ENCODE results near the gene ACTR3. TPM values are rescaled to one million over a fixed set of nuclear protein-coding genes. Genes with fewer than 3 reads are reported as not detected.

The ACTR3 gene
- total and polyA plus RNA-seq, 2 of the 8 experiments (the other 6 are each of a cell fraction or from before 2014, with no cell fraction given) = 51.7 to 184 TPM

GRCh38 chr2:113886479-113887008, 3.3 kb upstream of the ACTR3 start:
- Histone ChIP-seq H3K79me1 (ENCODE audit: low read depth, low read length) (no peaks in the 10 kb centered on the region; the same call in 1 of the 2 replicates), H3K9me3 (ENCODE audit: insufficient read depth in 2 of 2, low read depth in 1 of 2, low read length in 1 of 2) (no peaks in the 10 kb centered on the region), H3K27ac (ENCODE audit: low read depth, low read length) (no peak overlapping the region), H2BK15ac (ENCODE audit: low read length) (no peak overlapping the region), H3K56ac (replicated peaks; ENCODE audit: insufficient read length, low read depth, low read length) (no peak overlapping the region), H2BK5ac (ENCODE audit: low read depth, low read length) (no peak overlapping the region), H4K20me1 (replicated peaks in 1 of 2; ENCODE audit: control insufficient read depth in 1 of 2, insufficient read depth in 2 of 2, low read length in 2 of 2) (no peaks in the 10 kb centered on the region), H2AK5ac (ENCODE audit: low read depth, low read length) (no peak overlapping the region), H3K18ac (ENCODE audit: extremely low read depth, low read length) (no peak overlapping the region), H3K4ac (replicated peaks; ENCODE audit: insufficient read length, low read depth, low read length) (no peak overlapping the region), H3K23me2 (ENCODE audit: low read depth, low read length) (peaks cover 4% of the 10 kb centered on the region), H3K9ac (replicated peaks in 1 of 4; ENCODE audit: extremely low read depth in 1 of 4, low read depth in 3 of 4, low read length in 3 of 4) (no peak overlapping the region), H2AFZ (ENCODE audit: low read length) (no peak overlapping the region), H3K27me3 (replicated peaks in 1 of 4; ENCODE audit: control insufficient read depth in 3 of 4, extremely low read depth in 1 of 4, insufficient read depth in 3 of 4, low read length in 3 of 4) (no peaks in the 10 kb centered on the region), H4K91ac (replicated peaks; ENCODE audit: insufficient read length, low read length) (no peak overlapping the region), H3K14ac (ENCODE audit: insufficient read length) (no peak overlapping the region), H3K4me1 (replicated peaks in 1 of 4; ENCODE audit: control insufficient read depth in 3 of 4, insufficient read depth in 4 of 4, low read length in 3 of 4) (peaks cover 0 to 5% (median 2%) of the 10 kb centered on the region in 4 experiments; a peak in 2 of 7 replicates), H4K8ac (ENCODE audit: extremely low read depth, insufficient read depth, low read length) (no peak overlapping the region), H3K4me2 (ENCODE audit: insufficient read depth in 1 of 2, low read depth in 2 of 2, low read length in 2 of 2) (peak overlapping the region in 1 of 2 experiments; percentile 8; a peak in 1 of 4 replicates), H2BK12ac (ENCODE audit: low read depth, low read length) (no peak overlapping the region), H3K23ac (ENCODE audit: insufficient read length) (no peak overlapping the region), H3K36me3 (ENCODE audit: control insufficient read depth in 2 of 4, insufficient read depth in 4 of 4, low read length in 3 of 4) (no peaks in the 10 kb centered on the region), H3K79me2 (ENCODE audit: control insufficient read depth in 1 of 2, insufficient read depth in 2 of 2, low read length in 2 of 2) (peaks cover 0 to 15% of the 10 kb centered on the region in 2 experiments; a peak in 2 of 4 replicates), H2BK120ac (replicated peaks; ENCODE audit: low read depth, low read length) (no peak overlapping the region), H4K5ac (ENCODE audit: insufficient read length, low read depth, low read length) (no peak overlapping the region), H3K4me3 (ENCODE audit: extremely low read depth in 1 of 4, insufficient read depth in 2 of 4, low read depth in 3 of 4, low read length in 4 of 4) (no peak overlapping the region), H2BK20ac (ENCODE audit: low read length) (no peak overlapping the region)
- 82% methylated on average over 2 of the region's 2 CpGs; no CpG with 5 or more reads in 1 of the 2 experiments for WGBS, 2 experiments (ENCODE audit: extremely low coverage in 1 of 2, insufficient coverage in 1 of 2, insufficient read length in 1 of 2, insufficient replicate concordance in 2 of 2, low coverage in 1 of 2, low lambda C conversion rate in 2 of 2, missing lambda C conversion rate in 1 of 2)
- DNase-seq (ENCODE audit: low read depth in 1 of 2, low spot score in 2 of 2) (no peak), FAIRE-seq (no peak)
- POLR2A ChIA-PET (ENCODE audit: partially characterized antibody) = no interaction called here
- TF ChIP-seq BACH1 (IDR thresholded peaks at IDR 0.05; ENCODE audit: low read length) (no peak), ZNF274 (IDR thresholded peaks at IDR 0.05; ENCODE audit: borderline replicate concordance, extremely low read depth, low read length) (no peak), CBX5 (IDR thresholded peaks at IDR 0.05; ENCODE audit: low read depth, low read length) (no peak), NRF1 (IDR thresholded peaks at IDR 0.05; ENCODE audit: low read depth, low read length) (no peak), TBP (IDR thresholded peaks at IDR 0.05; ENCODE audit: low read depth, low read length) (no peak), NANOG (IDR thresholded peaks at IDR 0.05; ENCODE audit: insufficient read depth, low read depth, low read length, poor library complexity, severe bottlenecking) (no peak), EZH2 (IDR thresholded peaks at IDR 0.05; ENCODE audit: low read depth, low read length, severe bottlenecking) (no peak), E2F6 (IDR thresholded peaks at IDR 0.05) (no peak), RAD21 (IDR thresholded peaks at IDR 0.05 in 1 of 2, conservative IDR thresholded peaks at IDR 0.05 in 1 of 2; ENCODE audit: low read depth in 2 of 2, low read length in 2 of 2) (no peak), SP4 (IDR thresholded peaks at IDR 0.05; ENCODE audit: low read length) (no peak), JUN (IDR thresholded peaks at IDR 0.05; ENCODE audit: low read depth, low read length) (no peak), KDM5A (IDR thresholded peaks at IDR 0.05; ENCODE audit: low read length) (no peak)
- CTCF ChIA-PET (ENCODE audit: partially characterized antibody) = no interaction called here
